Skeletal muscle satellite cell (primary cell): ENCODE measurements around the gene MED12. TPM values are rescaled to one million over a fixed set of nuclear protein-coding genes. Genes with fewer than 3 reads are reported as not detected.

Experiments
- H3K27me3 ChIP-seq: 2 replicates; pipeline ENCODE4 v1.7.0; 2013; ENCODE audit warnings: low read length; ENCODE audit not compliant: control insufficient read depth, insufficient read depth
- H3K36me3 ChIP-seq: 2 replicates; pipeline ENCODE4 v1.7.0; 2013; ENCODE audit warnings: mild to moderate bottlenecking, control low read depth, low read length; ENCODE audit not compliant: insufficient read depth
- H3K4me1 ChIP-seq: 2 replicates; pipeline ENCODE4 v1.7.0; 2013; ENCODE audit warnings: low read length; ENCODE audit not compliant: control insufficient read depth, insufficient read depth
- H3K4me2 ChIP-seq: 2 replicates; pipeline ENCODE4 v1.7.0; 2013; ENCODE audit warnings: mild to moderate bottlenecking, low read length
- H3K4me3 ChIP-seq: 2 replicates; pipeline ENCODE4 v1.7.0; 2013; ENCODE audit warnings: low read length
- H3K9ac ChIP-seq: 2 replicates; pipeline ENCODE4 v1.7.0; 2013; ENCODE audit warnings: mild to moderate bottlenecking, low read depth, low read length, moderate library complexity
- H3K9me3 ChIP-seq: replicated peaks from 2 replicates; pipeline ENCODE4 v1.7.0; 2013; ENCODE audit warnings: mild to moderate bottlenecking, control low read depth, low read length
- total RNA-seq: library from RNA; depleted of rRNA; stranded (reverse); fragments of >200 nt; gene quantifications from 2 replicates; pipeline ENCODE4 v1.2.3, GENCODE V29; 2012; rRNA removed

The MED12 gene
- 9.0 and 11.4 TPM in 2 replicates for total RNA-seq

GRCh38 chrX:71118032-71118984 lies at the start of gene MED12:
Gene MED12, plus strand, starts transcription at chrX:71118596. Its CDS starts 159 bp downstream, at chrX:71118755.
- peak within 1 kb of the TSS; percentile 86 for H3K4me2 ChIP-seq
- peaks cover 14% of the 10 kb centered on the region for H3K36me3 ChIP-seq
- peak within 1 kb of the TSS; percentile 72 for H3K4me3 ChIP-seq
- peak within 1 kb of the TSS; percentile 90 for H3K9ac ChIP-seq
- peaks cover 4% of the 10 kb centered on the region for H3K4me1 ChIP-seq
- peaks cover 1% of the 10 kb centered on the region for H3K27me3 ChIP-seq
- peaks cover 3% of the 10 kb centered on the region for H3K9me3 ChIP-seq

GRCh38 chrX:71070531-71070930 lies 47.9 kb upstream of the MED12 start:
- no peak overlapping the region for H3K4me3 ChIP-seq
- H3K9me3 ChIP-seq, result no peaks in the 10 kb centered on the region
- peaks cover 15% of the 10 kb centered on the region for H3K27me3 ChIP-seq
- no peaks in the 10 kb centered on the region for H3K4me1 ChIP-seq
- no peak overlapping the region for H3K4me2 ChIP-seq
- no peak overlapping the region for H3K9ac ChIP-seq
- no peaks in the 10 kb centered on the region for H3K36me3 ChIP-seq

- Histone ChIP-seq H3K4me3 (no peak overlapping the region), H3K9ac (no peak overlapping the region), H3K36me3 (no peaks in the 10 kb centered on the region), H3K9me3 (no peaks in the 10 kb centered on the region), H3K4me1 (no peaks in the 10 kb centered on the region), H3K4me2 (no peak overlapping the region), H3K27me3 (peaks cover 13% of the 10 kb centered on the region)
Measured at GRCh38 chrX:71081330-71082123, 36.9 kb upstream of the MED12 start.

- no peak overlapping the region for H3K9ac ChIP-seq
- H3K9me3 ChIP-seq, result no peaks in the 10 kb centered on the region
- H3K27me3 ChIP-seq, result peaks cover 8% of the 10 kb centered on the region
- H3K4me2 ChIP-seq, result no peak overlapping the region
- no peaks in the 10 kb centered on the region for H3K36me3 ChIP-seq
- H3K4me3 ChIP-seq, result no peak overlapping the region
- no peaks in the 10 kb centered on the region for H3K4me1 ChIP-seq
Measured at GRCh38 chrX:71082124-71082647, 36.2 kb upstream of the MED12 start.

GRCh38 chrX:71082822-71083221 lies 35.6 kb upstream of the MED12 start:
- no peak overlapping the region for H3K4me3 ChIP-seq
- H3K9me3 ChIP-seq, result no peaks in the 10 kb centered on the region
- H3K4me1 ChIP-seq, result no peaks in the 10 kb centered on the region
- H3K9ac ChIP-seq, result no peak overlapping the region
- no peak overlapping the region for H3K4me2 ChIP-seq
- H3K27me3 ChIP-seq, result peaks cover 8% of the 10 kb centered on the region
- no peaks in the 10 kb centered on the region for H3K36me3 ChIP-seq

- Histone ChIP-seq H3K36me3 (no peaks in the 10 kb centered on the region), H3K9ac (no peak overlapping the region), H3K4me3 (no peak overlapping the region), H3K4me1 (no peaks in the 10 kb centered on the region), H3K9me3 (no peaks in the 10 kb centered on the region), H3K4me2 (no peak overlapping the region), H3K27me3 (peaks cover 4% of the 10 kb centered on the region)
Measured at GRCh38 chrX:71085900-71086299, 32.5 kb upstream of the MED12 start.

GRCh38 chrX:71091263-71091662 lies 27.1 kb upstream of the MED12 start:
- no peak overlapping the region for H3K9ac ChIP-seq
- H3K27me3 ChIP-seq, result no peaks in the 10 kb centered on the region
- no peaks in the 10 kb centered on the region for H3K4me1 ChIP-seq
- no peaks in the 10 kb centered on the region for H3K36me3 ChIP-seq
- H3K4me3 ChIP-seq, result no peak overlapping the region
- no peak overlapping the region for H3K4me2 ChIP-seq
- no peaks in the 10 kb centered on the region for H3K9me3 ChIP-seq

GRCh38 chrX:71095033-71095432 lies 23.4 kb upstream of the MED12 start:
- no peaks in the 10 kb centered on the region for H3K36me3 ChIP-seq
- H3K4me3 ChIP-seq, result peak overlapping the region; percentile 84
- peak overlapping the region; percentile 75 for H3K9ac ChIP-seq

GRCh38 chrX:71095555-71095980 lies 22.8 kb upstream of the MED12 start, which contains the start of gene FOXO4:
Gene FOXO4, plus strand, starts transcription at chrX:71095851. Its CDS starts 678 bp downstream, at chrX:71096529.
- H3K9ac ChIP-seq, result peak within 1 kb of the TSS; percentile 75
- no peaks in the 10 kb centered on the region for H3K4me1 ChIP-seq
- no peaks in the 10 kb centered on the region for H3K27me3 ChIP-seq
- H3K36me3 ChIP-seq, result no peaks in the 10 kb centered on the region
- H3K9me3 ChIP-seq, result no peaks in the 10 kb centered on the region
- peak within 1 kb of the TSS; percentile 84 for H3K4me3 ChIP-seq
- peak within 1 kb of the TSS; percentile 89 for H3K4me2 ChIP-seq

More at GRCh38 chrX:71095033-71095432, 23.4 kb upstream of the MED12 start:
- H3K4me1 ChIP-seq, result no peaks in the 10 kb centered on the region
- H3K4me2 ChIP-seq, result peak overlapping the region; percentile 78
- no peaks in the 10 kb centered on the region for H3K27me3 ChIP-seq
- no peaks in the 10 kb centered on the region for H3K9me3 ChIP-seq

- no peaks in the 10 kb centered on the region for H3K36me3 ChIP-seq
- H3K4me1 ChIP-seq, result no peaks in the 10 kb centered on the region
- H3K4me2 ChIP-seq, result peak overlapping the region; percentile 89
- H3K4me3 ChIP-seq, result peak overlapping the region; percentile 84
- H3K9me3 ChIP-seq, result no peaks in the 10 kb centered on the region
- no peaks in the 10 kb centered on the region for H3K27me3 ChIP-seq
- H3K9ac ChIP-seq, result peak overlapping the region; percentile 57
Measured at GRCh38 chrX:71095981-71096759, 22.2 kb upstream of the MED12 start.

- Histone ChIP-seq H3K9me3 (no peaks in the 10 kb centered on the region), H3K9ac (peak overlapping the region; percentile 57), H3K36me3 (no peaks in the 10 kb centered on the region), H3K27me3 (no peaks in the 10 kb centered on the region), H3K4me1 (no peaks in the 10 kb centered on the region), H3K4me3 (peak overlapping the region; percentile 84), H3K4me2 (peak overlapping the region; percentile 89)
Measured at GRCh38 chrX:71096760-71097032, 21.7 kb upstream of the MED12 start.
